MM.1S (cell line): ENCODE data around the gene CDK11B.
"Not testable (repeated sequence)": the region's sequence is repeated elsewhere in the genome, so short reads cannot be mapped to it uniquely, and the experiment has no call there.

Source experiments
- CTCF ChIP-seq: fragments of 300-600 bp; sonication (generic); IDR thresholded peaks from 2 replicates; pipeline ENCODE4 v1.5.1; 2016; ENCODE audit warnings: antibody characterized with exemption, low read length, mixed read lengths
- EZH2 ChIP-seq: fragments of 300-600 bp; sonication (generic); optimal IDR thresholded peaks from 2 replicates; pipeline ENCODE3; 2017; ENCODE audit warnings: low read depth, mild to moderate bottlenecking, antibody characterized with exemption, low read length, mixed read lengths

- TF ChIP-seq CTCF, EZH2: not testable (repeated sequence)
Observed at GRCh38 chr1:1691443-1691842, 32.6 kb upstream of the CDK11B start.
